ENCODE results near the gene RHO.

The RHO gene

DNA sequence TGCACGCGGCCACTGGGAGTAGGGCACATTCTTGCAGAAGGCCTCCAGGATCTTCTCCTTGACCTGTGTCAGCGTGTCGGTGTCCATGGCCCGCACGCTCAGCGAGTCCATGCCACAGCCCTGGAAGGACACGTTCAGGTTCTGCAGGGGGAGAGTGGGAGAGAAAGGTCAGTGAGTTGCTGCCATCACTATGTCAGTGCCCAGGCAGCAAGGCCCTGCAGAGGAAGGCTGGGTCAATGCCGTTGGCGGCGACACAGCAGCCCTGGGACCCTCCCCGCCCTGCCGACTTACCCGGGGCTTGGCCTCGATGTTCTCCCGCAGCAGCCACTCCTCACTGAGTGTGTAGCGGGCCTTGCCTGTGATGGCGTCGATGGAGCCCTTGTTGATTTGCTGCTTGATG lies 34.4 kb downstream of the RHO start:
- DNase-seq (ENCODE audit: low read depth) = no peak
- TF ChIP-seq CTCF (conservative IDR thresholded peaks at IDR 0.05; ENCODE audit: low read depth, low read length) = no peak
- H3K4me3 ChIP-seq (ENCODE audit: low read depth, low read length) = no peak overlapping the region

DNA sequence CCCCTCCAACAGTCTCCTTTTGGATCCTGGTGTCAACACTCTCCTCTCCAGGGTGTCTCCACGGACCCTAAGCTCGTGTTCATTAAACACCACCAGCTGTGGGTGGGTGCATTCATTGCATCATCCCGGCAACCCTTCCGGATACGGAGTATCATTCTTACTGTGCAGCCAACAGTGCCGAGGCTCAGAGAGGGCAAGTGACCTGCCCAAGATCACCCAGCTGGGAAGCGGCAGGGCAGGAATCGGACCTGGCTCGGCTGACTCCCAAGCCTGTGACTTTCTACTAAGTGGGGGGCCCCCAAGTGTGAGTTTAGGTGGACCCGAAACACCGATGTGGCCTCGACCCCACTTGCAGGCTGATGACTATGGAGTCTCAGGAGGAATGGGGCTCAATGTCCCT lies 34.9 kb downstream of the RHO start:
- no peak overlapping the region for H3K4me3 ChIP-seq (ENCODE audit: low read depth, low read length)
- no peak for DNase-seq (ENCODE audit: low read depth)
- TF ChIP-seq CTCF (conservative IDR thresholded peaks at IDR 0.05; ENCODE audit: low read depth, low read length) = no peak

GRCh38 chr3:129563850-129564535 lies 35.6 kb downstream of the RHO start:
- no peak overlapping the region for H3K4me3 ChIP-seq (ENCODE audit: low read depth, low read length)
- no peak for TF ChIP-seq CTCF (conservative IDR thresholded peaks at IDR 0.05; ENCODE audit: low read depth, low read length)
- no peak for DNase-seq (ENCODE audit: low read depth)

DNA sequence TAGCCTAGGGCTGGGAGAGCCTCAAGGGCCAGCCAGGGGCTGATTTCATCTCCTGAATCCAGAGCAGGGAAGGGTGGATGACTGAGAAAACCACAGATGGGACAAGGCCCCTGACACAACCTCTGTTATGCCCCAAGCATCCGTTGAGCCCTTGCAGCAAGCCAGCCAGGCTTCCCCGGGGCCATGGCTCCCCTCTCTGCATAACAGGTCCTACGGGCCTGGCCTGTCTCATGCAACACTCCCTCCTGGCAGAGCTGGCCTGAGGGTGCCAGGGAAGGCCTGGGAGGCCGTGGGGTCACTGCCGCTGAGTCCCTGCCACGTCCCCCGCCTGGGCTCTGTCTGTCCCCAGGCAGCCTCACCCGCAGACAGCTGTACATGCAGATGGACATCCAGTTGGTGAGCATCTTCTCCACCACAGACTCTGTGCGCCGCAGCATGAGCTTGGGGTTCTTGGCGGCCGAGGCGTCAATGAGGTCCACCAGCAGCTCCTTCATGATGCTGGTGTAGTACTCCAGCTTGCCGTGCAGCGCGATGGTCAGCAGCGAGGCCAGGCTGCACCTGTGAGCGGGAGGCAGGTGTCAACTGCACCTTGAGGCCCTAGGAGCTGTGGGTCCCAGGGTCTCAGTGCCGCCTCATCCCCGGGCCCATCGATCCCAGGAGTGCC lies 36.7 kb downstream of the RHO start:
- no peak for DNase-seq (ENCODE audit: low read depth)
- no peak overlapping the region for H3K4me3 ChIP-seq (ENCODE audit: low read depth, low read length)
- no peak for TF ChIP-seq CTCF (conservative IDR thresholded peaks at IDR 0.05; ENCODE audit: low read depth, low read length)

DNA sequence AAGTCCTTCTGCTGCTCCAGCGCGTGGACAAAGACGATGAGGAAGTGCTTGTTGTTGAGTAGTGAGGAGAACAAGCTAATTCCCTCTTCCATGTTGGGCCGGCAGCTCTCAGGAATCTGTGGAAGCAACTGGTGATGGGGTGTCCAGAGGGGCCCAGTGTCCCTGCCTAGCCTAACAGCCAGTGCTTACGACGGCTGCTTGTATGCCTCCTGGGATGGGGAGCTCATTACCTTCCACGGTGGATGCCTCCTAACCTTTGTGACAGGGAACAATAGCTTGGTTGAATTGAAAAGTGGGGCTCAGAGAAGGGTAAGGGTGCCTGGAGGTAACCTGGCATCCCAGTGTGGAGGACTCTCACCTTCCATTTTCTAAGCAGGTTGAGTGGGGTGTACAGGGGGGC lies 37.5 kb downstream of the RHO start:
- H3K4me3 ChIP-seq (ENCODE audit: low read depth, low read length) = no peak overlapping the region
- no peak for TF ChIP-seq CTCF (conservative IDR thresholded peaks at IDR 0.05; ENCODE audit: low read depth, low read length)
- DNase-seq (ENCODE audit: low read depth) = no peak

DNA sequence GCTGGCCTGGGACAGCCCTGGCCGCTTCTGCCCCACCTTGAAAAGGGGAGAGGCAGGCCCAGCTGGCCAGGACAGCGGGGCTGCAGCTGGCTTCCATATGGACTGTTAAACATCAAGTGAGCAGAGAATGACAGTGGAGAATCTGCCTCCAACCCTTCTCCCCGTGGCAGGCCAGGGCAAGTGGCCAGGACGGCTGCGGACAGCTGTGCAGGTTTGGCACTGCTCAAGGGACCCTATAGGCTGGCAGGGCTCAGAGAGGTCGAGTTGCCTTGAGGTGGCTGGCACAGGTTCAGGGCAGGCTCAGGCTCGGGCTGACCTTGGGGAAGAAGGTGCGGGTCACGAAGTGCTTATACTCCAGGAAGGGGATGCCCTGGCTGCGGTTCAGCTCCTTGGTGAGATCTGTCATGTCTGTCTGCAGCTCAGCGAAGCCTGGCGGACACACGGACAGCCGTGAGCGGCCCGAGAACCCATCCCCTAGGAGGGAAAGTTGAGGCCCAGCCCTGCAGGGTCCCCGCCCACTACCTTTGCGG lies 38.8 kb downstream of the RHO start:
- H3K4me3 ChIP-seq (ENCODE audit: low read depth, low read length) = no peak overlapping the region
- no peak for DNase-seq (ENCODE audit: low read depth)
- TF ChIP-seq CTCF (conservative IDR thresholded peaks at IDR 0.05; ENCODE audit: low read depth, low read length) = no peak

DNA sequence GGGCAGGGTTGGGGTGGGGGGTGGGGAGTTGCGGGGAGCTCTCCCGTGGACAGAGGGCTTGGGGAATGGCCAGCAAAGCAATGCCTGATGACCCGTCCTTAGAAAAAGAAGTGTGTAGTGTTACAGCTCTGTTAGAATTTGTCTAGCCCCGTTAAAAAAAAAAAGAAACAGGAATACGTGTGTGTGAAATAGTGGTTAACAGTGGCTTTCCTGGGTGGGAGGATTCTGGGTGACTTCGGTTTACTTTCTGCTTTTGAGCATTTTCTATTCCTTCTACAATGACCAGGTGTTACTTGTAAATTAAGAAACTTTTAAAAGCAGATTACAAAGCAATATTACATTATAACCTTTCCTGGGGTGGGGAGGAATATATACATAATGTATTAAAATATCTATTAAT lies 39.5 kb downstream of the RHO start:
- no peak for TF ChIP-seq CTCF (conservative IDR thresholded peaks at IDR 0.05; ENCODE audit: low read depth, low read length)
- no peak overlapping the region for H3K4me3 ChIP-seq (ENCODE audit: low read depth, low read length)
- no peak for DNase-seq (ENCODE audit: low read depth)

Data from choroid plexus epithelial cell (primary cell).